ENCODE measurements around the gene ST6GALNAC6. TPM values are rescaled to one million over a fixed set of nuclear protein-coding genes. Genes with fewer than 3 reads are reported as not detected.

The ST6GALNAC6 gene
- polyA plus RNA-seq, 1 donor from 2014 or later: 44.2 TPM

DNA sequence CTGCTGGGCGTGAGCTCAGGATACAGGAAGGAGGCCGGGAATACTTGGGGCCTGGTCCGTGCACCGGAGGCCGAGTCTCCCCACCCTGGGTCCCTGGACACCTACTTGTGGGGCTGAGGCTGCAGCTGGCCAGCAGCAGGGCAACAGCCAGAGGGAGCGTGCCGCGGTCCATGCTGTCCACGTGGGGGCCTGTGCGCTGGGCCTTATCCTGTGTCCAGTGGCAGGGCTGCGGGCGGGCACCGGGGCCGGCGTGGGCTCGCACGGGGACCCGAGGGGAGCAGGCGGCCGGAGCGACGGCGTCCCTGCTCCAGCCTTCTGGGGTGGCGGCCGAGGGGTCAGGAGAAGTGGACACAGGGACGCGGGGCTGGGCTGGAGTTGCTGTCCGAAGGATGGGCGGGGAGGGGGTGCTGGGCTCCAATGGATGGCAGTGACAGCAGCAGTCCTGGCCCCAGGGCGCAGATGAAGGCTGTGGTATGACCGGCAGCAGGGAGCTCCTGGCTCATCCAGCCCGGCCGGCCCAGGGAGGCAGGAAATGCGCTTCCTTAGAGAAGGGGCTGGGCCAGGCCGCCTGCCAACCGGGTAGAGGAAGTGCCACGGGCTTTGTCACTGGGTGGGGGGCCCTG is 45.1 kb downstream of the ST6GALNAC6 start, which contains the start of gene ENG:
Gene ENG (minus strand): TSS at position 475 of the 623 bp plus-strand sequence. CDS start 303 bp downstream, at position 172.
- H3K36me3 ChIP-seq (ENCODE audit: insufficient read depth, low read length): no peaks in the 10 kb centered on the region
- no peak within 1 kb of the TSS for H3K9ac ChIP-seq (ENCODE audit: low read length)
- H3K27ac ChIP-seq (ENCODE audit: low read length): no peak within 1 kb of the TSS
- no peaks in the 10 kb centered on the region for H4K20me1 ChIP-seq (ENCODE audit: insufficient read depth)
- TF ChIP-seq TAF1 (IDR thresholded peaks at IDR 0.05; ENCODE audit: low read depth) (no peak), POLR2AphosphoS5 (IDR thresholded peaks at IDR 0.05) (no peak), MXI1 (conservative IDR thresholded peaks at IDR 0.05; ENCODE audit: poor library complexity, severe bottlenecking) (no peak), SMC3 (conservative IDR thresholded peaks at IDR 0.05; ENCODE audit: poor library complexity) (no peak), EP300 (conservative IDR thresholded peaks at IDR 0.05; ENCODE audit: poor library complexity, severe bottlenecking) (no peak), REST (IDR thresholded peaks at IDR 0.05; ENCODE audit: borderline replicate concordance) (no peak), EZH2 (IDR thresholded peaks at IDR 0.05; ENCODE audit: borderline replicate concordance, insufficient read depth, low read length, poor library complexity, severe bottlenecking) (no peak), RAD21 (conservative IDR thresholded peaks at IDR 0.05) (no peak)
- TF ChIP-seq, protein P1, sequence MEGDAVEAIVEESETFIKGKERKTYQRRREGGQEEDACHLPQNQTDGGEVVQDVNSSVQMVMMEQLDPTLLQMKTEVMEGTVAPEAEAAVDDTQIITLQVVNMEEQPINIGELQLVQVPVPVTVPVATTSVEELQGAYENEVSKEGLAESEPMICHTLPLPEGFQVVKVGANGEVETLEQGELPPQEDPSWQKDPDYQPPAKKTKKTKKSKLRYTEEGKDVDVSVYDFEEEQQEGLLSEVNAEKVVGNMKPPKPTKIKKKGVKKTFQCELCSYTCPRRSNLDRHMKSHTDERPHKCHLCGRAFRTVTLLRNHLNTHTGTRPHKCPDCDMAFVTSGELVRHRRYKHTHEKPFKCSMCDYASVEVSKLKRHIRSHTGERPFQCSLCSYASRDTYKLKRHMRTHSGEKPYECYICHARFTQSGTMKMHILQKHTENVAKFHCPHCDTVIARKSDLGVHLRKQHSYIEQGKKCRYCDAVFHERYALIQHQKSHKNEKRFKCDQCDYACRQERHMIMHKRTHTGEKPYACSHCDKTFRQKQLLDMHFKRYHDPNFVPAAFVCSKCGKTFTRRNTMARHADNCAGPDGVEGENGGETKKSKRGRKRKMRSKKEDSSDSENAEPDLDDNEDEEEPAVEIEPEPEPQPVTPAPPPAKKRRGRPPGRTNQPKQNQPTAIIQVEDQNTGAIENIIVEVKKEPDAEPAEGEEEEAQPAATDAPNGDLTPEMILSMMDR (IDR thresholded peaks at IDR 0.05; ENCODE audit: poor library complexity, severe bottlenecking): no peak
- H2AFZ ChIP-seq (ENCODE audit: low read depth, low read length): no peak within 1 kb of the TSS
- no peaks in the 10 kb centered on the region for H3K9me3 ChIP-seq (ENCODE audit: low read length)
- H3K4me3 ChIP-seq (ENCODE audit: low read length): no peak within 1 kb of the TSS
- no peaks in the 10 kb centered on the region for H3F3A ChIP-seq (ENCODE audit: insufficient read depth, low read length, poor library complexity, severe bottlenecking)
- no peaks in the 10 kb centered on the region for H3K79me2 ChIP-seq (replicated peaks; ENCODE audit: insufficient read depth, low read length)
- H3K27me3 ChIP-seq (ENCODE audit: insufficient read depth, low read depth, low read length): no peaks in the 10 kb centered on the region
- H3K9me2 ChIP-seq (ENCODE audit: insufficient read depth, low read length): no peaks in the 10 kb centered on the region
- no peak within 1 kb of the TSS for H3K4me2 ChIP-seq (ENCODE audit: low read length)

DNA sequence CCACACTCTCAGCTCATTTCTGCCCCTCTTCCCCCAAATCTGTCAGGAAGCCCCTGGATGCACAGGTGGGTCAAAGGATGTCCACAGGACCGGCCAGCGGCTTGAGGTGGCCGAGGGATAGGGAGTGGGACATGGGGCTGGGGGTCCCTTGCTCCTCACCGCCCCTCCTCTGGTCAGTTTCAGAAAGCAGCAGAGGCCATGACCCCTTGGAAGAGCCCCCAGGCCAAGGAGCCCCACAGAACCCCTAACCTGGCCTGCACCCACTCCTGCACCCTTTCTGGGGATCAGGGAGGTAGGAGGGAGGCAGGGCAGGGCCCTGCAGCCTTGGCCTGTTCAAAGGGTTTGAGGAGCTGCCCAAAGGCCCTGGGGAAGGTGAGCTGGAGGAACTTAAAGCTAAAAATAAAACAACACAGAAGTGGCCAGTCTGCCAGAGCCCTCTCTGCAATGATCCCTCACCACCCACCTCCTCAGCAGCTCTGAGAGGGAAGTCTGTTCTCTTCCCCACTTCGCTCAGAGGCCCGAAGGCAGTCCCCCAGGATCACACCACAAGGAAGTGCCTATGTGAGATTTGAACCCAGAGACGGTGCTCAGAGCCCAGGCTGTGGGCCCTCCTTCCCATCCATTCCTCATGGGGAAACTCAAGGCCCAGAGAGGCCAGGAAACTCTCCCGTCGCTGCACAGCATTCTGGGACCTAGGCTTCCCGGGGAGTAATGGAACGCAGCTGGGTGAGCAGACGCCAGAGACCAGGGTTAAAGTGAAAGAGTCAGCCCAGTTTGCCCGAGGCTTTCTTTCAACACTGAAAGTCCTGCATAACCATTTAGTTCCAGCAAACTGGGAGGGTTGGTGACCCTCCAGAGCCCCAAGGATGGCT is 45.9 kb downstream of the ST6GALNAC6 start:
- no peaks in the 10 kb centered on the region for H3K9me3 ChIP-seq (ENCODE audit: low read length)
- H2AFZ ChIP-seq (ENCODE audit: low read depth, low read length): no peak overlapping the region
- no peaks in the 10 kb centered on the region for H3K36me3 ChIP-seq (ENCODE audit: insufficient read depth, low read length)
- H3K4me2 ChIP-seq (ENCODE audit: low read length): no peak overlapping the region
- no peaks in the 10 kb centered on the region for H3K9me2 ChIP-seq (ENCODE audit: insufficient read depth, low read length)
- TF ChIP-seq EZH2 (IDR thresholded peaks at IDR 0.05; ENCODE audit: borderline replicate concordance, insufficient read depth, low read length, poor library complexity, severe bottlenecking) (no peak), REST (IDR thresholded peaks at IDR 0.05; ENCODE audit: borderline replicate concordance) (no peak), EP300 (conservative IDR thresholded peaks at IDR 0.05; ENCODE audit: poor library complexity, severe bottlenecking) (no peak), RAD21 (conservative IDR thresholded peaks at IDR 0.05) (no peak), MXI1 (conservative IDR thresholded peaks at IDR 0.05; ENCODE audit: poor library complexity, severe bottlenecking) (no peak), TAF1 (IDR thresholded peaks at IDR 0.05; ENCODE audit: low read depth) (no peak), POLR2AphosphoS5 (IDR thresholded peaks at IDR 0.05) (no peak), SMC3 (conservative IDR thresholded peaks at IDR 0.05; ENCODE audit: poor library complexity) (no peak)
- TF ChIP-seq, protein P1 (IDR thresholded peaks at IDR 0.05; ENCODE audit: poor library complexity, severe bottlenecking): no peak
- H3K27me3 ChIP-seq (ENCODE audit: insufficient read depth, low read depth, low read length): no peaks in the 10 kb centered on the region
- no peak overlapping the region for H3K27ac ChIP-seq (ENCODE audit: low read length)
- no peaks in the 10 kb centered on the region for H4K20me1 ChIP-seq (ENCODE audit: insufficient read depth)
- H3F3A ChIP-seq (ENCODE audit: insufficient read depth, low read length, poor library complexity, severe bottlenecking): no peaks in the 10 kb centered on the region
- H3K4me3 ChIP-seq (ENCODE audit: low read length): no peak overlapping the region
- no peak overlapping the region for H3K9ac ChIP-seq (ENCODE audit: low read length)
- no peaks in the 10 kb centered on the region for H3K79me2 ChIP-seq (replicated peaks; ENCODE audit: insufficient read depth, low read length)

Data from neural cell (in vitro differentiated cells).